Sigmoid colon (tissue), 4 donors: Measurements from ENCODE around the gene AP1G2.

Source experiments
- EP300 ChIP-seq, 4 donors: sonication (generic); formaldehyde crosslinking; IDR thresholded peaks; one replicate each; pipeline ENCODE4 v1.6.1; 2017; ENCODE audit warnings: antibody characterized with exemption in 4 of 4
- POLR2A ChIP-seq, 2 donors: fragments of 450-650 bp; IDR thresholded peaks; one replicate each; pipeline ENCODE4 v1.6.1; 2016; ENCODE audit warnings: antibody characterized with exemption in 2 of 2, mild to moderate bottlenecking in 2 of 2, moderate library complexity in 2 of 2
- POLR2AphosphoS5 ChIP-seq, 4 donors: sonication (generic); formaldehyde crosslinking; IDR thresholded peaks; one replicate each; pipeline ENCODE4 v1.6.1; 2017; ENCODE audit warnings: antibody characterized with exemption in 4 of 4
- TF ChIP-seq, protein P1 (sequence below), 4 experiments: fragments of 450-650 bp in 3 of 4; fragments of 200-600 bp in 1 of 4; IDR thresholded peaks; one replicate each; pipeline ENCODE4 v1.5.1; 2016 to 2019; ENCODE audit warnings: antibody characterized with exemption in 4 of 4, mild to moderate bottlenecking in 3 of 4, moderate library complexity in 2 of 4

DNA sequence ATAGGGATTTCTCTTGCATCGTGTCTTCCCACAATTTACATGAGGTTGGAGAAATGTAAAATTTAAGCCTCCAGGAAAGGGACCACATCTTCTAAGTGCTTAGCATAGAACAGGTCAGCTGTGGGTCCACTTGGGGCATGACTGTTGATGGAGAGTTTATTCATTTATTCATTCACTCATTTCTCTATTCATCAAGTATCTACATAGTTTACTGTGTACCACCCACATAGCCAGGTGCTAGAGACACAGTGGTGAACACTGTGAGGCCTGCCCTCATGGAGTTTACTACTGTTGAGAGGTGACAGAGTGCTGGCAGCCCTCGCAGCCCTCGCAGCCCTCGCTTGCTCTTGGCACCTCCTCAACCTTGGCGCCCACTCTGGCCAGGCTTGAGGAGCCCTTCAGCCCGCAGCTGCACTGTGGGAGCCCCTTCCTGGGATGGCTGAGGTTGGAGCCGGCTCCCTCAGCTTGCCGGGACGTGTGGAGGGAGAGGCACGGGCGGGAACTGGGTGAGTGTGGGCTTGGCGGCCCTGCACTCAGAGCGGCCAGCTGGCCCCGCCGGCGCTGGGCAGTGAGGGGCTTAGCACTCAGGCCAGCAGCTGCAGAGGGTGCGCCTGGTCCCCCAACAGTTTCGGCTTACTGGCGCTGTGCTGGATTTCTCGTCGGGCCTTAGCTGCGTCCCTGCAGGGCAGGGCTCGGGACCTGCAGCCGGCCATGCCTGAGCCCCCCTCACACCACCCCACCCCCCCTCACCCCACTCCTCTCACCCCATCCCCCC, 12.7 kb upstream of the AP1G2 start:
- TF ChIP-seq, protein P1, sequence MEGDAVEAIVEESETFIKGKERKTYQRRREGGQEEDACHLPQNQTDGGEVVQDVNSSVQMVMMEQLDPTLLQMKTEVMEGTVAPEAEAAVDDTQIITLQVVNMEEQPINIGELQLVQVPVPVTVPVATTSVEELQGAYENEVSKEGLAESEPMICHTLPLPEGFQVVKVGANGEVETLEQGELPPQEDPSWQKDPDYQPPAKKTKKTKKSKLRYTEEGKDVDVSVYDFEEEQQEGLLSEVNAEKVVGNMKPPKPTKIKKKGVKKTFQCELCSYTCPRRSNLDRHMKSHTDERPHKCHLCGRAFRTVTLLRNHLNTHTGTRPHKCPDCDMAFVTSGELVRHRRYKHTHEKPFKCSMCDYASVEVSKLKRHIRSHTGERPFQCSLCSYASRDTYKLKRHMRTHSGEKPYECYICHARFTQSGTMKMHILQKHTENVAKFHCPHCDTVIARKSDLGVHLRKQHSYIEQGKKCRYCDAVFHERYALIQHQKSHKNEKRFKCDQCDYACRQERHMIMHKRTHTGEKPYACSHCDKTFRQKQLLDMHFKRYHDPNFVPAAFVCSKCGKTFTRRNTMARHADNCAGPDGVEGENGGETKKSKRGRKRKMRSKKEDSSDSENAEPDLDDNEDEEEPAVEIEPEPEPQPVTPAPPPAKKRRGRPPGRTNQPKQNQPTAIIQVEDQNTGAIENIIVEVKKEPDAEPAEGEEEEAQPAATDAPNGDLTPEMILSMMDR (IDR thresholded peaks at IDR 0.05): no peak
- TF ChIP-seq POLR2A (IDR thresholded peaks at IDR 0.05) (no peak), EP300 (IDR thresholded peaks at IDR 0.05) (no peak), POLR2AphosphoS5 (IDR thresholded peaks at IDR 0.05) (no peak)
